Activated T-helper 9 cell treated with anti-CD3 and anti-CD28 coated beads, Interleukin-2, amount 50 U/mL, for 16 hours (primary cell): Measurements from ENCODE around the gene TMEM14C.

Experiments
- DNase-seq: peaks from one replicate; pipeline ENCODE4 v3.0.0-alpha.2; 2020; ENCODE audit warnings: low read depth

TMEM14C gene

GRCh38 chr6:10722820-10723566 lies at the start of gene TMEM14C:
TSS of gene TMEM14C (plus strand) at chr6:10723070. CDS start at chr6:10724614, 1,544 bp downstream.
- DNase-seq, result peak; percentile 79

- DNase-seq, result no peak
These were observed 46.5 kb upstream of the TMEM14C start for GRCh38 chr6:10676403-10676802.

GRCh38 chr6:10678456-10678855 lies 44.4 kb upstream of the TMEM14C start:
- no peak for DNase-seq

- DNase-seq, result no peak
These were observed 41.1 kb upstream of the TMEM14C start for GRCh38 chr6:10681795-10682194.

GRCh38 chr6:10682355-10682988 lies 40.4 kb upstream of the TMEM14C start:
- no peak for DNase-seq

- no peak for DNase-seq
These were observed 38.3 kb upstream of the TMEM14C start for GRCh38 chr6:10684618-10685017.

- no peak for DNase-seq
These were observed 37.6 kb upstream of the TMEM14C start for GRCh38 chr6:10685092-10685915.

- DNase-seq, result no peak
These were observed 36.0 kb upstream of the TMEM14C start for GRCh38 chr6:10686901-10687300.

- no peak for DNase-seq
These were observed 35.3 kb upstream of the TMEM14C start for GRCh38 chr6:10687582-10687981.

- no peak for DNase-seq
These were observed 32.0 kb upstream of the TMEM14C start for GRCh38 chr6:10690651-10691445.

- DNase-seq, result no peak
These were observed 29.8 kb upstream of the TMEM14C start for GRCh38 chr6:10692965-10693538.

GRCh38 chr6:10694302-10695085 lies 28.4 kb upstream of the TMEM14C start, which contains the start of the genes C6orf52 and PAK1IP1:
TSS of gene C6orf52 (minus strand) at chr6:10694616. CDS start at chr6:10687550, 7,066 bp downstream.
TSS of gene PAK1IP1 (plus strand) at chr6:10694972. CDS start at chr6:10694986, 14 bp downstream.
- peak; percentile 90 for DNase-seq

- no peak for DNase-seq
These were observed 27.7 kb upstream of the TMEM14C start for GRCh38 chr6:10695086-10695657.

GRCh38 chr6:10696655-10697054 lies 26.2 kb upstream of the TMEM14C start:
- DNase-seq, result no peak

GRCh38 chr6:10713962-10714361 lies 8.9 kb upstream of the TMEM14C start:
- DNase-seq, result no peak

- peak; percentile 10 for DNase-seq
These were observed 3.4 kb upstream of the TMEM14C start for GRCh38 chr6:10719296-10719963.

- no peak for DNase-seq
These were observed 3.0 kb upstream of the TMEM14C start for GRCh38 chr6:10719964-10720264.

- DNase-seq, result peak; percentile 48
These were observed 2.5 kb upstream of the TMEM14C start for GRCh38 chr6:10720265-10720959.
